Parathyroid adenoma (tissue), 2 donors: ENCODE data around the gene VGF.

Experiments
- H2AFZ ChIP-seq: fragments of 300-600 bp; sonication (generic); one replicate; pipeline ENCODE4 v1.7.0; 2017; ENCODE audit warnings: antibody characterized with exemption, mild to moderate bottlenecking
- H3K27ac ChIP-seq: fragments of 300-600 bp; sonication (generic); one replicate; pipeline ENCODE4 v1.7.0; 2017
- H3K27me3 ChIP-seq: fragments of 300-600 bp; sonication (generic); one replicate; pipeline ENCODE4 v1.7.0; 2017; ENCODE audit warnings: low read length; ENCODE audit not compliant: control insufficient read depth, insufficient read depth
- H3K36me3 ChIP-seq: fragments of 300-600 bp; sonication (generic); one replicate; pipeline ENCODE4 v1.7.0; 2017; ENCODE audit warnings: low read length; ENCODE audit not compliant: control insufficient read depth, insufficient read depth
- H3K4me1 ChIP-seq: fragments of 300-600 bp; sonication (generic); one replicate; pipeline ENCODE4 v1.7.0; 2017; ENCODE audit warnings: control low read depth
- H3K4me2 ChIP-seq: fragments of 300-600 bp; sonication (generic); one replicate; pipeline ENCODE4 v1.7.0; 2017; ENCODE audit warnings: low read length
- H3K4me3 ChIP-seq: fragments of 300-600 bp; sonication (generic); one replicate; pipeline ENCODE4 v1.7.0; 2017; ENCODE audit warnings: low read depth, low read length
- H3K79me2 ChIP-seq: fragments of 300-600 bp; sonication (generic); one replicate; pipeline ENCODE4 v1.7.0; 2017; ENCODE audit warnings: control low read depth
- H3K9ac ChIP-seq: fragments of 300-600 bp; sonication (generic); one replicate; pipeline ENCODE4 v1.7.0; 2017; ENCODE audit warnings: mild to moderate bottlenecking
- H3K9me3 ChIP-seq: fragments of 300-600 bp; sonication (generic); one replicate; pipeline ENCODE4 v1.7.0; 2017; ENCODE audit warnings: low read length; ENCODE audit not compliant: control insufficient read depth
- TF ChIP-seq, protein P1 (sequence below): fragments of 300-600 bp; sonication (generic); IDR thresholded peaks from one replicate; pipeline ENCODE4 v1.7.0; 2017; ENCODE audit warnings: antibody characterized with exemption, mild to moderate bottlenecking
- donor health status: primary hyperparathyroidism.

The VGF gene

DNA sequence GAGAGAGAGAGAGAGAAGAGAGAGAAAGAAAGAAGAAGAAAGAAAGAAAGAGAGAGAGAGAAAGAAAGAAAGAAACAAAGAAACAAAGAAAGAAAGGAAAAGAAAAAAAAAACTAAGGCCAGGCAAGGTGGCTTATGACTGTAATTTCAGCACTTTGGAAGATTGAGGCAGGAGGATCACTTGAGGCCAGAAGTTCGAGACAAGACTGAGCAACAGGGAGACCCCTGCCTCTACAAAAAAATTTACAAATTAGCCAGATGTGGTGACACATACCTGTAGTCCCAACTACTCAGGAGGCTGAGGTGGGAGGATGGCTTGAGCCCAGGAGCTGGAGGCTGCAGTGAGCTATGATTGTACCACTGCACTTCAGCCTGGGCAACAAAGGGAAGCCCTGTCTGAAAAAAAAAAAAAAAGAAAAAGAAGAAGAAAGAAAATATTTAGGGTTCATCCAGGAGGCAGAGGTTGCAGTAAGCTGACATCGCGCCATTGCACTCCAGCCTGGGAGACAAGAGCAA is 35.7 kb downstream of the VGF start:
- H3K4me2 ChIP-seq: no peak overlapping the region
- H3K27ac ChIP-seq: no peak overlapping the region

DNA sequence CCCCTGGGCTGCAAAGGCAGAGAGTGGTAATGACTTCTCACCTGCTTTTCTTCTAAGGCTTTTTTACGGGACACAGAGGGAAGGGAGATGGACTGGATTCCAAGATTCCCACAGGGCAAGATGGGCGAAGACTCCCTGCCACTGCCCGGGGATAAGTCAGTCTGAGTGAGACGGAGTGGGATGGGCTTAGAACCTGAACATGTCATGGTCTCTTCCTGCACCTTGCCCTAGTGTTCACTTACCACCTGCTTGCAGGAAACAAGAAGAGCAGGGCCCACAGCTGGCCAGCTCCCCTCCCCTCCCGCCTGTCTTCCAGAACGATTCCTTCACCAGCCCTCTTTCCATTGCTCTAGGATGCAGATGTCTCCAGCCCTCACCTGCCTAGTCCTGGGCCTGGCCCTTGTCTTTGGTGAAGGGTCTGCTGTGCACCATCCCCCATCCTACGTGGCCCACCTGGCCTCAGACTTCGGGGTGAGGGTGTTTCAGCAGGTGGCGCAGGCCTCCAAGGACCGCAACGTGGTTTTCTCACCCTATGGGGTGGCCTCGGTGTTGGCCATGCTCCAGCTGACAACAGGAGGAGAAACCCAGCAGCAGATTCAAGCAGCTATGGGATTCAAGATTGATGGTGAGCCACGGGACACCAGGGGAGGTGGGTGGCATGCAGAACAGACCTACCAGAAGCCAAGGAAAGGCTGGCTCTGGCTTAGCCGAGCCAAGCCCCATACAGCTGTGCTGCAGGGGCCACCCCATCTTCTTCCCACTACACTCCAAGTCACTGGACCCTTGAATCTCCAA is 37.1 kb downstream of the VGF start:
- H3K4me1 ChIP-seq: peaks cover 8% of the 10 kb centered on the region
- H3K79me2 ChIP-seq: no peaks in the 10 kb centered on the region
- no peak overlapping the region for H3K4me3 ChIP-seq
- H2AFZ ChIP-seq: no peak overlapping the region
- no peak overlapping the region for H3K4me2 ChIP-seq
- TF ChIP-seq, protein P1, sequence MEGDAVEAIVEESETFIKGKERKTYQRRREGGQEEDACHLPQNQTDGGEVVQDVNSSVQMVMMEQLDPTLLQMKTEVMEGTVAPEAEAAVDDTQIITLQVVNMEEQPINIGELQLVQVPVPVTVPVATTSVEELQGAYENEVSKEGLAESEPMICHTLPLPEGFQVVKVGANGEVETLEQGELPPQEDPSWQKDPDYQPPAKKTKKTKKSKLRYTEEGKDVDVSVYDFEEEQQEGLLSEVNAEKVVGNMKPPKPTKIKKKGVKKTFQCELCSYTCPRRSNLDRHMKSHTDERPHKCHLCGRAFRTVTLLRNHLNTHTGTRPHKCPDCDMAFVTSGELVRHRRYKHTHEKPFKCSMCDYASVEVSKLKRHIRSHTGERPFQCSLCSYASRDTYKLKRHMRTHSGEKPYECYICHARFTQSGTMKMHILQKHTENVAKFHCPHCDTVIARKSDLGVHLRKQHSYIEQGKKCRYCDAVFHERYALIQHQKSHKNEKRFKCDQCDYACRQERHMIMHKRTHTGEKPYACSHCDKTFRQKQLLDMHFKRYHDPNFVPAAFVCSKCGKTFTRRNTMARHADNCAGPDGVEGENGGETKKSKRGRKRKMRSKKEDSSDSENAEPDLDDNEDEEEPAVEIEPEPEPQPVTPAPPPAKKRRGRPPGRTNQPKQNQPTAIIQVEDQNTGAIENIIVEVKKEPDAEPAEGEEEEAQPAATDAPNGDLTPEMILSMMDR: no peak
- H3K36me3 ChIP-seq: no peaks in the 10 kb centered on the region
- no peak overlapping the region for H3K27ac ChIP-seq
- no peaks in the 10 kb centered on the region for H3K27me3 ChIP-seq
- no peaks in the 10 kb centered on the region for H3K9me3 ChIP-seq
- no peak overlapping the region for H3K9ac ChIP-seq

More for the DNA sequence above, 35.7 kb downstream of the VGF start:
- H3K9me3 ChIP-seq: no peaks in the 10 kb centered on the region
- H3K4me3 ChIP-seq: no peak overlapping the region
- peaks cover 8% of the 10 kb centered on the region for H3K4me1 ChIP-seq
- no peaks in the 10 kb centered on the region for H3K79me2 ChIP-seq
- TF ChIP-seq, protein P1: no peak
- no peak overlapping the region for H3K9ac ChIP-seq
- no peaks in the 10 kb centered on the region for H3K27me3 ChIP-seq
- no peak overlapping the region for H2AFZ ChIP-seq
- H3K36me3 ChIP-seq: no peaks in the 10 kb centered on the region

DNA sequence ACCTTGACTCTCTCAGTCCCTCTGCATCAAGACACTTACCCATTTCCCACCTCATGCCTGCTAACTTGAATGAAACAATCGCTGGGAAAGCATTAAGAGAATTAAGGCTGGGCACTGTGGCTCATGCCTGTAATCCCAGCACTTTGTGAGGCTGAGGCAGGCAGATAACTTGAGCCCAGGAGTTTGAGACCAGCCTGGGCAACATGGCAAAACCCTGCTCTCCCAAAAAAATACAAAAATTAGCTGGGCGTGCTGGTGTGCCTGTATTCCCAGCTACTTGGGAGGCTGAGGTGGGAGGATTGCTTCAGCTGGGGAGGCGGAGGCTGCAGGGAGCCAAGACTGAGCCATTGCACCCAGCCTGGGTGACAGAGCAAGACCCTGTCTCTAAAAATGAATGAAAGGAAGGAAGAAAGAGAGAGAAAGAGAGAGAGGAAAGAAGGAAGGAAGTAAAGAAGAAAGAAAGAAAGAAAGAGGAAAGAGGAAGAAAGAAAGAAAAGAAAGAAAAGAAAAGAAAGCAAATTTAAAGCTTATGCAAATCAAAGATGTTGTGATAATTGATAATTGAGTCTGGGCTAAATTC is 37.8 kb downstream of the VGF start:
- no peak overlapping the region for H3K27ac ChIP-seq
- H3K4me3 ChIP-seq: no peak overlapping the region

DNA sequence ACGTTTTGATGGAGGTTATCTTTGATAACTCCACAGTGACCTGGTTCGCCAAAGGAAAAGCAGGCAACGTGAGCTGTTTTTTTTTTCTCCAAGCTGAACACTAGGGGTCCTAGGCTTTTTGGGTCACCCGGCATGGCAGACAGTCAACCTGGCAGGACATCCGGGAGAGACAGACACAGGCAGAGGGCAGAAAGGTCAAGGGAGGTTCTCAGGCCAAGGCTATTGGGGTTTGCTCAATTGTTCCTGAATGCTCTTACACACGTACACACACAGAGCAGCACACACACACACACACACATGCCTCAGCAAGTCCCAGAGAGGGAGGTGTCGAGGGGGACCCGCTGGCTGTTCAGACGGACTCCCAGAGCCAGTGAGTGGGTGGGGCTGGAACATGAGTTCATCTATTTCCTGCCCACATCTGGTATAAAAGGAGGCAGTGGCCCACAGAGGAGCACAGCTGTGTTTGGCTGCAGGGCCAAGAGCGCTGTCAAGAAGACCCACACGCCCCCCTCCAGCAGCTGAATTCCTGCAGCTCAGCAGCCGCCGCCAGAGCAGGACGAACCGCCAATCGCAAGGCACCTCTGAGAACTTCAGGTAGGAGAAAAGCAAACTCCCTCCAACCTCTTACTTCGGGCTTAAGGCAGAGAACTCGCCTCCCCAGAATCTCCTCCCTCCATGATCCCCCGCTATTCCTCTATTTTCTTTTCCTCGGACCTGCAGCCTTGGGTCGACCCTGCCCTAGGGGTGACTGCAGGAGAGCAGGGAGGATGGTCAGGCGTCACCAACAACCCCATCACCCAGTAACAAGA is 38.5 kb downstream of the VGF start, which contains the start of gene SERPINE1:
Gene SERPINE1, plus strand, starts transcription at position 454 of the 809 bp plus-strand sequence. CDS start 1,290 bp downstream, outside the sequence.
- Histone ChIP-seq H3K79me2 (no peaks in the 10 kb centered on the region), H3K4me3 (no peak within 1 kb of the TSS), H3K4me1 (peaks cover 8% of the 10 kb centered on the region), H3K9ac (no peak within 1 kb of the TSS), H3K27ac (peak within 1 kb of the TSS; percentile 11), H3K36me3 (no peaks in the 10 kb centered on the region), H3K27me3 (no peaks in the 10 kb centered on the region), H2AFZ (peak within 1 kb of the TSS; percentile 68), H3K4me2 (peak within 1 kb of the TSS; percentile 54), H3K9me3 (no peaks in the 10 kb centered on the region)
- TF ChIP-seq, protein P1: no peak

More for the DNA sequence above, 37.8 kb downstream of the VGF start:
- Histone ChIP-seq H3K27me3 (no peaks in the 10 kb centered on the region), H3K4me2 (peak overlapping the region; percentile 54), H3K36me3 (no peaks in the 10 kb centered on the region), H3K79me2 (no peaks in the 10 kb centered on the region), H3K9me3 (no peaks in the 10 kb centered on the region), H2AFZ (no peak overlapping the region), H3K4me1 (peaks cover 8% of the 10 kb centered on the region), H3K9ac (no peak overlapping the region)
- TF ChIP-seq, protein P1: no peak
